IMR-90 (cell line): ENCODE results near the gene RHOF.

Experiments used
- BHLHE40 ChIP-seq: fragments of 150-350 bp; IDR thresholded peaks from 2 replicates; pipeline ENCODE4 v1.6.1; 2016; ENCODE audit warnings: mild to moderate bottlenecking, low read depth, low read length
- CEBPB ChIP-seq: IDR thresholded peaks from 2 replicates; pipeline ENCODE4 v1.6.1; 2012; ENCODE audit warnings: low read depth, low read length, improper control_type of control experiment
- CHD1 ChIP-seq: IDR thresholded peaks from 2 replicates; pipeline ENCODE4 v1.6.1; 2012; ENCODE audit warnings: low read depth, low read length, improper control_type of control experiment
- ELK1 ChIP-seq: fragments of 150-350 bp; IDR thresholded peaks from 2 replicates; pipeline ENCODE4 v1.6.1; 2016; ENCODE audit warnings: low read depth, mild to moderate bottlenecking, low read length, moderate library complexity, borderline replicate concordance
- FOS ChIP-seq: fragments of 150-350 bp; IDR thresholded peaks from 2 replicates; pipeline ENCODE4 v1.6.1; 2016; ENCODE audit warnings: low read depth, low read length
- MAZ ChIP-seq: IDR thresholded peaks from 2 replicates; pipeline ENCODE4 v1.6.1; 2012; ENCODE audit warnings: low read depth, mild to moderate bottlenecking, low read length, improper control_type of control experiment, moderate library complexity, borderline replicate concordance
- MXI1 ChIP-seq: IDR thresholded peaks from 2 replicates; pipeline ENCODE4 v1.6.1; 2012; ENCODE audit warnings: low read depth, mild to moderate bottlenecking, low read length, moderate library complexity, borderline replicate concordance
- NFE2L2 ChIP-seq: fragments of 150-350 bp; IDR thresholded peaks from 2 replicates; pipeline ENCODE4 v1.6.1; 2016; ENCODE audit warnings: low read depth, mild to moderate bottlenecking, low read length
- POLR2A ChIP-seq: IDR thresholded peaks from 2 replicates; pipeline ENCODE4 v1.6.1; 2012; ENCODE audit warnings: mild to moderate bottlenecking, low read depth, low read length
- RAD21 ChIP-seq: IDR thresholded peaks from 2 replicates; pipeline ENCODE4 v1.6.1; 2012; ENCODE audit warnings: low read length, improper control_type of control experiment
- RFX5 ChIP-seq: IDR thresholded peaks from 2 replicates; pipeline ENCODE4 v1.8.0; 2012; ENCODE audit warnings: low read depth, mild to moderate bottlenecking, low read length, moderate library complexity
- SMC3 ChIP-seq: fragments of 150-350 bp; IDR thresholded peaks from 2 replicates; pipeline ENCODE4 v1.6.1; 2016; ENCODE audit warnings: low read depth, mild to moderate bottlenecking, antibody characterized with exemption, low read length, moderate library complexity
- TF ChIP-seq, protein P1 (sequence below): conservative IDR thresholded peaks from 2 replicates; pipeline ENCODE4 v1.5.1; 2012; ENCODE audit warnings: mild to moderate bottlenecking, low read depth, low read length, improper control_type of control experiment
- TF ChIP-seq, protein P2 (sequence below): fragments of 150-350 bp; IDR thresholded peaks from 2 replicates; pipeline ENCODE4 v1.6.1; 2017; ENCODE audit warnings: mild to moderate bottlenecking, antibody characterized with exemption, low read length, low read depth

DNA sequence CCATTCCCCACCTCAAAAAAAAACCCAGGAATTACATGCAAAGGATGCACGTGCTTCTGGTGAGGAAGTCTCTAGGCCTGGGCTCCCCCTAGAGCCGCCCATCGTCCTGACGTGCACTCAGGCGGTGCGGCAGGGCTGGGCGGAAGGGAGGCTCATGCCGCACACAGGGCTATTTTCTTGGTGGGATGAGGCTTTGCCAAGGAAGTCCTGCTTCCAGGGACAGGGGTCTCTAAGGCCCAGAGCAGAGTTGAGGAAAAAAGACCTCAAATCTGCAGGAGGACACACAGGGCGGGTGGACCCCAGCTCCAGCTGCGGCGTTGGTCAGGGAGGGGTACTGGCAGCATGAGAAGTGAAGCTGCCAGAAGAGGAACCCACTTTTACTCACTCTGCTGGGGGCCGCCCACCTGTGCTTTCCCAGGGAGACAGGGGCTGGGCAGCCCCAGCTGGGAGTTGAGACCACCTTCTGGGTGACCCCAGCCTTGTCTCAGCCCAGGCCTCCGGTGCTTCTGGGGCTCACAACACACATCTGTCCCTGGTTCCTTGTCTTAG is 4.2 kb downstream of the RHOF start:
- TF ChIP-seq, protein P1, sequence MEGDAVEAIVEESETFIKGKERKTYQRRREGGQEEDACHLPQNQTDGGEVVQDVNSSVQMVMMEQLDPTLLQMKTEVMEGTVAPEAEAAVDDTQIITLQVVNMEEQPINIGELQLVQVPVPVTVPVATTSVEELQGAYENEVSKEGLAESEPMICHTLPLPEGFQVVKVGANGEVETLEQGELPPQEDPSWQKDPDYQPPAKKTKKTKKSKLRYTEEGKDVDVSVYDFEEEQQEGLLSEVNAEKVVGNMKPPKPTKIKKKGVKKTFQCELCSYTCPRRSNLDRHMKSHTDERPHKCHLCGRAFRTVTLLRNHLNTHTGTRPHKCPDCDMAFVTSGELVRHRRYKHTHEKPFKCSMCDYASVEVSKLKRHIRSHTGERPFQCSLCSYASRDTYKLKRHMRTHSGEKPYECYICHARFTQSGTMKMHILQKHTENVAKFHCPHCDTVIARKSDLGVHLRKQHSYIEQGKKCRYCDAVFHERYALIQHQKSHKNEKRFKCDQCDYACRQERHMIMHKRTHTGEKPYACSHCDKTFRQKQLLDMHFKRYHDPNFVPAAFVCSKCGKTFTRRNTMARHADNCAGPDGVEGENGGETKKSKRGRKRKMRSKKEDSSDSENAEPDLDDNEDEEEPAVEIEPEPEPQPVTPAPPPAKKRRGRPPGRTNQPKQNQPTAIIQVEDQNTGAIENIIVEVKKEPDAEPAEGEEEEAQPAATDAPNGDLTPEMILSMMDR = no peak
- TF ChIP-seq RAD21 (no peak), POLR2A (no peak), BHLHE40 (no peak), FOS (no peak), CEBPB (no peak), CHD1 (no peak), SMC3 (no peak), MAZ (no peak), ELK1 (no peak), MXI1 (no peak), NFE2L2 (no peak), RFX5 (no peak)
- TF ChIP-seq, protein P2, sequence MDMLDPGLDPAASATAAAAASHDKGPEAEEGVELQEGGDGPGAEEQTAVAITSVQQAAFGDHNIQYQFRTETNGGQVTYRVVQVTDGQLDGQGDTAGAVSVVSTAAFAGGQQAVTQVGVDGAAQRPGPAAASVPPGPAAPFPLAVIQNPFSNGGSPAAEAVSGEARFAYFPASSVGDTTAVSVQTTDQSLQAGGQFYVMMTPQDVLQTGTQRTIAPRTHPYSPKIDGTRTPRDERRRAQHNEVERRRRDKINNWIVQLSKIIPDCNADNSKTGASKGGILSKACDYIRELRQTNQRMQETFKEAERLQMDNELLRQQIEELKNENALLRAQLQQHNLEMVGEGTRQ = no peak
